Neural progenitor cell (in vitro differentiated cells): ENCODE results near the gene C1QC. TPM values are rescaled to one million over a fixed set of nuclear protein-coding genes. Genes with fewer than 3 reads are reported as not detected.

Experiments
- DNase-seq: peaks from one replicate; pipeline ENCODE4 v3.0.0-alpha.2; 2016; ENCODE audit warnings: low spot score
- H2AFZ ChIP-seq: fragments of 200-600 bp; sonication (generic); replicated peaks from 2 replicates; pipeline ENCODE4 v1.6.1; 2016; ENCODE audit warnings: antibody characterized with exemption
- H3F3A ChIP-seq: fragments of 200-600 bp; sonication (generic); 2 replicates; pipeline ENCODE4 v1.6.1; 2016; ENCODE audit warnings: antibody characterized with exemption, low read depth
- H3K27ac ChIP-seq: fragments of 200-600 bp; sonication (generic); 2 replicates; pipeline ENCODE4 v1.5.1; 2016; ENCODE audit warnings: mild to moderate bottlenecking
- H3K27me3 ChIP-seq: fragments of 200-600 bp; sonication (generic); 2 replicates; pipeline ENCODE4 v1.6.1; 2016; ENCODE audit warnings: mild to moderate bottlenecking, moderate library complexity
- H3K36me3 ChIP-seq: fragments of 200-600 bp; sonication (generic); 2 replicates; pipeline ENCODE4 v1.5.1; 2016
- H3K4me1 ChIP-seq: fragments of 200-600 bp; sonication (generic); 2 replicates; pipeline ENCODE4 v1.6.1; 2016; ENCODE audit warnings: mixed run types
- H3K4me2 ChIP-seq: fragments of 200-600 bp; sonication (generic); 2 replicates; pipeline ENCODE4 v1.6.1; 2016
- H3K4me3 ChIP-seq: fragments of 200-600 bp; sonication (generic); 2 replicates; pipeline ENCODE4 v1.5.1; 2016
- H3K79me2 ChIP-seq: fragments of 200-600 bp; sonication (generic); 2 replicates; pipeline ENCODE4 v1.6.1; 2016; ENCODE audit warnings: low read depth
- H3K9ac ChIP-seq: fragments of 200-600 bp; sonication (generic); 2 replicates; pipeline ENCODE4 v1.6.1; 2016
- H3K9me3 ChIP-seq: fragments of 200-600 bp; sonication (generic); 2 replicates; pipeline ENCODE4 v1.5.1; 2016; ENCODE audit warnings: low read depth
- H4K20me1 ChIP-seq: fragments of 200-600 bp; sonication (generic); 2 replicates; pipeline ENCODE4 v1.6.1; 2016; ENCODE audit warnings: low read depth
- H3K27ac Mint-ChIP-seq: 3 replicates; pipeline ENCODE4 v1.8.0; 2021; ENCODE audit warnings: mixed read lengths
- H3K27me3 Mint-ChIP-seq: 2 replicates; pipeline ENCODE4 v1.8.0; 2022; ENCODE audit warnings: low read depth, mild to moderate bottlenecking, inconsistent platforms, moderate library complexity, mixed read lengths; ENCODE audit not compliant: insufficient read depth
- H3K36me3 Mint-ChIP-seq: 3 replicates; pipeline ENCODE4 v1.8.0; 2021; ENCODE audit warnings: mixed read lengths
- H3K4me1 Mint-ChIP-seq: 3 replicates; pipeline ENCODE4 v1.8.0; 2021; ENCODE audit warnings: mixed read lengths
- H3K4me3 Mint-ChIP-seq: 3 replicates; pipeline ENCODE4 v1.8.0; 2021; ENCODE audit warnings: mild to moderate bottlenecking, moderate library complexity, mixed read lengths
- H3K9me3 Mint-ChIP-seq: 3 replicates; pipeline ENCODE4 v1.8.0; 2020; ENCODE audit warnings: mixed read lengths
- EZH2 ChIP-seq: fragments of 200-600 bp; sonication (generic); IDR thresholded peaks from 2 replicates; pipeline ENCODE4 v1.6.1; 2017; ENCODE audit warnings: antibody characterized with exemption, mild to moderate bottlenecking, moderate library complexity
- EZH2phosphoT487 ChIP-seq: fragments of 200-600 bp; sonication (generic); IDR thresholded peaks from 2 replicates; pipeline ENCODE4 v1.6.1; 2017; ENCODE audit warnings: antibody characterized with exemption
- total RNA-seq: library from RNA; depleted of rRNA; stranded (reverse); fragments of >200 nt; gene quantifications from 2 replicates; pipeline ENCODE4 v1.2.3, GENCODE V29; 2015; ENCODE audit warnings: low replicate concordance
- TF ChIP-seq, protein P1 (sequence below): fragments of 200-600 bp; sonication (generic); IDR thresholded peaks from 2 replicates; pipeline ENCODE4 v1.5.1; 2017; ENCODE audit warnings: antibody characterized with exemption, mild to moderate bottlenecking

The C1QC gene
- total RNA-seq, 1 donor from 2014 or later, result not detected

DNA sequence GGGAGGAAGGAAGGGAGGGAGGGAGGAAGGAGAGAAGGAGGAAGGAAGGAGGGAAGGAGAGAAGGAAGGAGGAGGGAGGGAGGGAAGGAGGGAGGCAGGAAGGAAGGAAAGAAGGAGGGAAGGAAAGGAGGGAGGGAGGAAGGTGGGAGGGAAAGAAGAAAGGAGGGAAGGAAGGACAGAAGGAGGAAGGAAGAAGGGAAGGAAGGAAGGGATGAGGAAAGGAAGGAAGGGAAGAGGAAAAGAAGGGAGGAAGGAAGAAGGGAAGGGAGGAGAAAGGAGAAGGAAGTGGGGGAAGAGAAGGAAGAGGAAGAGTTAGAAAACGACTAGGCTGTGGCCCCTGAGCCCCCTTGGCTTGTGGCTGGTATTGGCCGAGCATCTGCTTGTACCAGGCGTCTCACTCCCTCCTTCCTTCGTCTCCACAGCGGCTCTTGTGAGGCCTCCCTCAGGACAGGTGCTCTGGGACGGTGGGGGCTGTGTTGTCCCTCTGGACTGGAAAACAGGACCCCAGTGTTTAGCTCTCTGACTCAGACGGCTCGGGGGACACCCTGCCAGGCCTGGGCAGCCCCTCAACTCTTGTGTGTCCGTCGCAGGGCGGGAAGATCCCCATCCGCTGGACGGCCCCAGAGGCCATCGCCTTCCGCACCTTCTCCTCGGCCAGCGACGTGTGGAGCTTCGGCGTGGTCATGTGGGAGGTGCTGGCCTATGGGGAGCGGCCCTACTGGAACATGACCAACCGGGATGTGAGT, 43.2 kb upstream of the C1QC start:
- H3K27ac ChIP-seq, result no peak overlapping the region
- DNase-seq, result no peak
- H3K4me3 ChIP-seq, result no peak overlapping the region
- Mint-ChIP-seq H3K4me1 (no peaks in the 10 kb centered on the region), H3K4me3 (no peak overlapping the region), H3K9me3 (no peaks in the 10 kb centered on the region), H3K36me3 (no peaks in the 10 kb centered on the region), H3K27ac (no peak overlapping the region), H3K27me3 (peaks cover 25% of the 10 kb centered on the region)
- no peak overlapping the region for H3K9ac ChIP-seq
- H4K20me1 ChIP-seq, result peaks cover 3% of the 10 kb centered on the region
- H3K79me2 ChIP-seq, result no peaks in the 10 kb centered on the region
- no peaks in the 10 kb centered on the region for H3K4me1 ChIP-seq
- H3K27me3 ChIP-seq, result peaks cover 6% of the 10 kb centered on the region
- no peaks in the 10 kb centered on the region for H3K36me3 ChIP-seq
- TF ChIP-seq EZH2phosphoT487, result no peak
- no peak for TF ChIP-seq EZH2
- TF ChIP-seq, protein P1, sequence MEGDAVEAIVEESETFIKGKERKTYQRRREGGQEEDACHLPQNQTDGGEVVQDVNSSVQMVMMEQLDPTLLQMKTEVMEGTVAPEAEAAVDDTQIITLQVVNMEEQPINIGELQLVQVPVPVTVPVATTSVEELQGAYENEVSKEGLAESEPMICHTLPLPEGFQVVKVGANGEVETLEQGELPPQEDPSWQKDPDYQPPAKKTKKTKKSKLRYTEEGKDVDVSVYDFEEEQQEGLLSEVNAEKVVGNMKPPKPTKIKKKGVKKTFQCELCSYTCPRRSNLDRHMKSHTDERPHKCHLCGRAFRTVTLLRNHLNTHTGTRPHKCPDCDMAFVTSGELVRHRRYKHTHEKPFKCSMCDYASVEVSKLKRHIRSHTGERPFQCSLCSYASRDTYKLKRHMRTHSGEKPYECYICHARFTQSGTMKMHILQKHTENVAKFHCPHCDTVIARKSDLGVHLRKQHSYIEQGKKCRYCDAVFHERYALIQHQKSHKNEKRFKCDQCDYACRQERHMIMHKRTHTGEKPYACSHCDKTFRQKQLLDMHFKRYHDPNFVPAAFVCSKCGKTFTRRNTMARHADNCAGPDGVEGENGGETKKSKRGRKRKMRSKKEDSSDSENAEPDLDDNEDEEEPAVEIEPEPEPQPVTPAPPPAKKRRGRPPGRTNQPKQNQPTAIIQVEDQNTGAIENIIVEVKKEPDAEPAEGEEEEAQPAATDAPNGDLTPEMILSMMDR, result no peak
- H3F3A ChIP-seq, result no peaks in the 10 kb centered on the region
- H3K4me2 ChIP-seq, result no peak overlapping the region
- no peak overlapping the region for H2AFZ ChIP-seq
- H3K9me3 ChIP-seq, result no peaks in the 10 kb centered on the region

- Histone ChIP-seq H3K9ac (no peak overlapping the region), H4K20me1 (peaks cover 3% of the 10 kb centered on the region), H3K27me3 (peaks cover 12% of the 10 kb centered on the region), H3K4me2 (no peak overlapping the region), H2AFZ (no peak overlapping the region), H3K79me2 (no peaks in the 10 kb centered on the region), H3K4me3 (no peak overlapping the region), H3K36me3 (no peaks in the 10 kb centered on the region), H3K27ac (no peak overlapping the region), H3K9me3 (no peaks in the 10 kb centered on the region), H3F3A (no peaks in the 10 kb centered on the region), H3K4me1 (no peaks in the 10 kb centered on the region)
- Mint-ChIP-seq H3K4me3 (no peak overlapping the region), H3K9me3 (no peaks in the 10 kb centered on the region), H3K27me3 (peaks cover 29% of the 10 kb centered on the region), H3K36me3 (no peaks in the 10 kb centered on the region), H3K4me1 (no peaks in the 10 kb centered on the region), H3K27ac (no peak overlapping the region)
- no peak for DNase-seq
- TF ChIP-seq EZH2 (no peak), EZH2phosphoT487 (no peak)
- TF ChIP-seq, protein P1, result no peak
These were observed 42.4 kb upstream of the C1QC start for GRCh38 chr1:22600817-22601605.

DNA sequence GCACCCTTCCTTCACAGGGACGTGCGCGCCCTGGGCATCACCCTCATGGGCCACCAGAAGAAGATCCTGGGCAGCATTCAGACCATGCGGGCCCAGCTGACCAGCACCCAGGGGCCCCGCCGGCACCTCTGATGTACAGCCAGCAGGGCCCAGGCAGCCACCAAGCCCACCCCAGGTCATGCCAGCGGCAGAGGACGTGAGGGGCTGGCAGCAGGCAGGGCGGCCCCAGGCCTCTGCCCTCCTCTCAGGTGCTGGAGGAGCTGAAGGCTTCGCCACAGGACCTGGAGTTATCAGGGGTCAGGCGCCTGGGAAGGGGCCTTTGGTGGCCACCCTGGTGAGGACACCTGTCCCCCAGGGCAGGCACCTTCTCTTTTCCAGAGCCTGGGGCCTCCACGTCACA, 41.8 kb upstream of the C1QC start:
- no peaks in the 10 kb centered on the region for H3K36me3 ChIP-seq
- no peak for DNase-seq
- Mint-ChIP-seq H3K4me3 (no peak overlapping the region), H3K9me3 (no peaks in the 10 kb centered on the region), H3K4me1 (no peaks in the 10 kb centered on the region), H3K36me3 (no peaks in the 10 kb centered on the region), H3K27me3 (peaks cover 35% of the 10 kb centered on the region), H3K27ac (no peak overlapping the region)
- H2AFZ ChIP-seq, result no peak overlapping the region
- H3K4me1 ChIP-seq, result no peaks in the 10 kb centered on the region
- H3K27ac ChIP-seq, result no peak overlapping the region
- H3K79me2 ChIP-seq, result no peaks in the 10 kb centered on the region
- TF ChIP-seq, protein P1, result no peak
- TF ChIP-seq EZH2, result no peak
- TF ChIP-seq EZH2phosphoT487, result no peak
- no peak overlapping the region for H3K4me3 ChIP-seq
- no peak overlapping the region for H3K9ac ChIP-seq
- no peaks in the 10 kb centered on the region for H3K9me3 ChIP-seq
- no peaks in the 10 kb centered on the region for H3F3A ChIP-seq
- H3K4me2 ChIP-seq, result no peak overlapping the region
- peaks cover 17% of the 10 kb centered on the region for H3K27me3 ChIP-seq
- peaks cover 3% of the 10 kb centered on the region for H4K20me1 ChIP-seq
